Memory B cell (primary cell): Measurements from ENCODE around the gene STAG3.
A peak's percentile ranks its signal among the peaks of the same experiment; 100 is the strongest.
"Not testable (repeated sequence)": the region's sequence is repeated elsewhere in the genome, so short reads cannot be mapped to it uniquely, and the experiment has no call there.

Source experiments
- ATAC-seq: fragments of 150-1000 bp; cut with Tn5 transposase; 2 replicates; pipeline ENCODE4 v1.10.0; 2021; ENCODE audit warnings: low read depth, mild to moderate bottlenecking, moderate library complexity
- DNase-seq, 2 donors: peaks; one replicate each; pipeline ENCODE4 v3.0.0; 2022; ENCODE audit warnings: low spot score in 2 of 2
- H3K27ac Mint-ChIP-seq: one replicate; pipeline ENCODE4 v1.8.0; 2022; ENCODE audit warnings: mild to moderate bottlenecking, moderate library complexity, mixed read lengths
- H3K27me3 Mint-ChIP-seq: one replicate; pipeline ENCODE4 v1.8.0; 2022; ENCODE audit warnings: mixed read lengths
- H3K36me3 Mint-ChIP-seq: one replicate; pipeline ENCODE4 v1.8.0; 2022; ENCODE audit warnings: mild to moderate bottlenecking, mixed read lengths
- H3K4me1 Mint-ChIP-seq: one replicate; pipeline ENCODE4 v1.8.0; 2022; ENCODE audit warnings: mixed read lengths
- H3K4me3 Mint-ChIP-seq: one replicate; pipeline ENCODE4 v1.8.0; 2022; ENCODE audit warnings: mild to moderate bottlenecking, moderate library complexity, mixed read lengths
- H3K9me3 Mint-ChIP-seq: one replicate; pipeline ENCODE4 v1.8.0; 2022; ENCODE audit warnings: mixed read lengths

STAG3 gene

GRCh38 chr7:100219801-100220585, 42.3 kb downstream of the STAG3 start, which contains the start of gene PVRIG:
PVRIG (plus strand) TSS chr7:100219949; CDS start chr7:100219971, 22 bp downstream.
- Mint-ChIP-seq H3K4me3 (peak within 1 kb of the TSS; percentile 93), H3K36me3 (peaks cover 11% of the 10 kb centered on the region), H3K27ac (peak within 1 kb of the TSS; percentile 99), H3K4me1 (peaks cover 45% of the 10 kb centered on the region)
- DNase-seq, result peak in 1 of 2 donors; percentile 34
- not testable (repeated sequence) for H3K27me3 Mint-ChIP-seq, H3K9me3 Mint-ChIP-seq
- ATAC-seq, result peak; percentile 9

- Mint-ChIP-seq H3K36me3 (peaks cover 11% of the 10 kb centered on the region), H3K9me3 (no peaks in the 10 kb centered on the region), H3K4me1 (peaks cover 42% of the 10 kb centered on the region), H3K27me3 (no peaks in the 10 kb centered on the region), H3K27ac (peak overlapping the region; percentile 99), H3K4me3 (peak overlapping the region; percentile 93)
- ATAC-seq (no peak), DNase-seq (peak; percentile 13 to 34)
Observed at GRCh38 chr7:100220586-100221230, 43.0 kb downstream of the STAG3 start.

GRCh38 chr7:100221231-100221718, 43.6 kb downstream of the STAG3 start:
- peak; percentile 62 to 68 for DNase-seq
- peaks cover 11% of the 10 kb centered on the region for H3K36me3 Mint-ChIP-seq
- H3K9me3 Mint-ChIP-seq, result no peaks in the 10 kb centered on the region
- peak overlapping the region; percentile 93 for H3K4me3 Mint-ChIP-seq
- no peaks in the 10 kb centered on the region for H3K27me3 Mint-ChIP-seq
- ATAC-seq, result peak; percentile 71
- peaks cover 44% of the 10 kb centered on the region for H3K4me1 Mint-ChIP-seq
- H3K27ac Mint-ChIP-seq, result peak overlapping the region; percentile 99

GRCh38 chr7:100221767-100222444, 44.2 kb downstream of the STAG3 start:
- Mint-ChIP-seq H3K27ac (peak overlapping the region; percentile 99), H3K9me3 (no peaks in the 10 kb centered on the region), H3K4me1 (peaks cover 45% of the 10 kb centered on the region), H3K27me3 (no peaks in the 10 kb centered on the region), H3K4me3 (peak overlapping the region; percentile 93), H3K36me3 (peaks cover 11% of the 10 kb centered on the region)
- DNase-seq, result no peak
- no peak for ATAC-seq

- Mint-ChIP-seq H3K27ac (peak overlapping the region; percentile 99), H3K4me3 (peak overlapping the region; percentile 93), H3K9me3 (no peaks in the 10 kb centered on the region), H3K27me3 (no peaks in the 10 kb centered on the region), H3K4me1 (peaks cover 40% of the 10 kb centered on the region), H3K36me3 (peaks cover 11% of the 10 kb centered on the region)
- no peak for ATAC-seq
- no peak for DNase-seq
Observed at GRCh38 chr7:100222445-100223132, 44.9 kb downstream of the STAG3 start.

GRCh38 chr7:100223376-100223927, 45.7 kb downstream of the STAG3 start:
- not testable (repeated sequence) for DNase-seq, H3K27me3 Mint-ChIP-seq, ATAC-seq, H3K9me3 Mint-ChIP-seq, H3K4me3 Mint-ChIP-seq
- Mint-ChIP-seq H3K36me3 (peaks cover 11% of the 10 kb centered on the region), H3K27ac (peak overlapping the region; percentile 99), H3K4me1 (peaks cover 40% of the 10 kb centered on the region)

- not testable (repeated sequence) for DNase-seq, ATAC-seq, H3K27me3 Mint-ChIP-seq, H3K9me3 Mint-ChIP-seq, H3K4me3 Mint-ChIP-seq, H3K27ac Mint-ChIP-seq
- peaks cover 11% of the 10 kb centered on the region for H3K36me3 Mint-ChIP-seq
- peaks cover 30% of the 10 kb centered on the region for H3K4me1 Mint-ChIP-seq
Observed at GRCh38 chr7:100224891-100225290, 47.2 kb downstream of the STAG3 start.

GRCh38 chr7:100234660-100235317, 57.1 kb downstream of the STAG3 start:
- not testable (repeated sequence) for H3K9me3 Mint-ChIP-seq, DNase-seq, H3K4me3 Mint-ChIP-seq, ATAC-seq, H3K27me3 Mint-ChIP-seq
- peaks cover 17% of the 10 kb centered on the region for H3K4me1 Mint-ChIP-seq
- H3K36me3 Mint-ChIP-seq, result peaks cover 13% of the 10 kb centered on the region
- H3K27ac Mint-ChIP-seq, result peak overlapping the region; percentile 50

GRCh38 chr7:100239975-100240374, 62.3 kb downstream of the STAG3 start:
- H3K27me3 Mint-ChIP-seq, ATAC-seq, H3K4me3 Mint-ChIP-seq, H3K9me3 Mint-ChIP-seq, DNase-seq, H3K27ac Mint-ChIP-seq, H3K36me3 Mint-ChIP-seq: not testable (repeated sequence)
- peaks cover 11% of the 10 kb centered on the region for H3K4me1 Mint-ChIP-seq

GRCh38 chr7:100243385-100243784, 65.7 kb downstream of the STAG3 start:
- peak; percentile 63 for ATAC-seq
- H3K4me1 Mint-ChIP-seq, result peaks cover 14% of the 10 kb centered on the region
- not testable (repeated sequence) for H3K36me3 Mint-ChIP-seq, H3K27me3 Mint-ChIP-seq, DNase-seq, H3K4me3 Mint-ChIP-seq, H3K9me3 Mint-ChIP-seq
- peak overlapping the region; percentile 75 for H3K27ac Mint-ChIP-seq

- not testable (repeated sequence) for H3K27ac Mint-ChIP-seq, H3K36me3 Mint-ChIP-seq, H3K4me3 Mint-ChIP-seq, DNase-seq, H3K4me1 Mint-ChIP-seq, ATAC-seq, H3K27me3 Mint-ChIP-seq, H3K9me3 Mint-ChIP-seq
Observed at GRCh38 chr7:100244988-100245605, 67.4 kb downstream of the STAG3 start.

GRCh38 chr7:100246121-100246864, 68.6 kb downstream of the STAG3 start:
- H3K4me3 Mint-ChIP-seq, DNase-seq, ATAC-seq, H3K27ac Mint-ChIP-seq, H3K27me3 Mint-ChIP-seq, H3K4me1 Mint-ChIP-seq, H3K9me3 Mint-ChIP-seq, H3K36me3 Mint-ChIP-seq: not testable (repeated sequence)
